ENCODE results near the gene STX1B.

GRCh38 chr16:31032736-31033708 is 22.6 kb upstream of the STX1B start, which contains the start of gene STX4:
- TF ChIP-seq CTCF (IDR thresholded peaks at IDR 0.05) (peak in 1 of 3 donors; percentile 11), POLR2A (IDR thresholded peaks at IDR 0.05) (peak; percentile 62)

Data from ovary (tissue), 3 donors.